OCI-LY7 (cell line): ENCODE data around the gene SPOCK1.

Source experiments
- CTCF ChIP-seq: fragments of 200-600 bp; sonication (generic); conservative IDR thresholded peaks from 2 replicates; pipeline ENCODE4 v1.5.1; 2014; ENCODE audit warnings: mild to moderate bottlenecking, antibody characterized with exemption, low read length, moderate library complexity, mixed read lengths
- EZH2phosphoT487 ChIP-seq: fragments of 200-600 bp; sonication (generic); IDR thresholded peaks from 2 replicates; pipeline ENCODE4 v1.6.1; 2018; ENCODE audit warnings: low read depth, borderline replicate concordance, mild to moderate bottlenecking, mixed run types, antibody characterized with exemption, low read length, moderate library complexity, mixed read lengths

DNA sequence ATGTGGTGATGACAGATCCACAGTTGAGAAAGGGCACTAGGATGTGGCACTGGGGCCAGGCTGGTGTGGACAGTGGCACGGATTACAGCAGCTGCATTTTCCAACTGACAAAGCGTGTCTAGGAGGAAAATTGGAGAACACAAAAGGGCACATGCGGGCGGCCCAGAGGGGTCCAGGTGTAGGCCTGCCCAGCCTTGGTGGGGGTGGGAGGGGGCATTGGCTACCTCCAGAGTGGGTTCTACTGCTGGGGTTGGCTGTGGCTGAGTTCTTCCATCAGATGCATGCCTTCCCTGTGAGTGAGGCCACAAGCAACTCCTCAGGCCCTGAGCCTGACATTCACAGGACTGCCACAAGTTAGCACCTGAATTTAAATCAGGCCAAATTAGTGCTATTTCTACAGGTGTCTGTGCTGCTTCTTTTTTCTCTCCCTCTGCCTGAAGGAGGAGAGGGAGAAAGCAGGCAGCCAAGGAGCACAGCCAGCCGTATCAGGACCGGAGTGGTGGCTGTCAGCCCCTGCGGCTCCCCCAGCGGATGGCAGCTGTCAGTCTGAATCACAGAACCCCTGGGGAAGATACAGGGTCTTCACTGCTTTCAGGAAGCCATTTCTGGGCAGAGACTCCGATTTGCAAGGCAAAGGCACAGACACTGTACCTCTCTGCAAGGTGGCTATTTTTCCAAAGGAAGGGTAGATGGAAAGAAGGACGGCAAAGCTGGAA lies 464.2 kb downstream of the SPOCK1 start:
- TF ChIP-seq CTCF: no peak
- no peak for TF ChIP-seq EZH2phosphoT487
